Keratinocyte (primary cell): ENCODE results near the gene SURF2. TPM values are rescaled to one million over a fixed set of nuclear protein-coding genes. Genes with fewer than 3 reads are reported as not detected.

Source experiments
- DNase-seq: peaks from one replicate; pipeline ENCODE4 v3.0.0-alpha.2; 2011; ENCODE audit warnings: low read depth, missing footprints, low spot score
- FAIRE-seq: peaks from 2 replicates; lab custom pipeline; 2011; peaks lifted over from hg19 to GRCh38; lab: Jason Lieb, UNC
- H2AFZ ChIP-seq: 2 replicates; pipeline ENCODE4 v1.6.0; 2012; ENCODE audit warnings: low read length, control low read depth, inconsistent platforms; ENCODE audit not compliant: control insufficient read depth
- H3K27ac ChIP-seq: 2 replicates; pipeline ENCODE4 v1.5.1; 2011; ENCODE audit warnings: low read length; ENCODE audit not compliant: control insufficient read depth, insufficient read depth
- H3K27me3 ChIP-seq: 3 replicates; pipeline ENCODE4 v1.6.0; 2011; ENCODE audit warnings: low read length; ENCODE audit not compliant: control insufficient read depth, insufficient read depth; ENCODE audit errors: extremely low read depth
- H3K36me3 ChIP-seq, 2 experiments: 2 replicates in 1 of 2; 3 replicates in 1 of 2; pipeline ENCODE4 v1.5.1; 2011; ENCODE audit warnings: low read length in 2 of 2, mild to moderate bottlenecking in 1 of 2; ENCODE audit not compliant: control insufficient read depth in 2 of 2, insufficient read depth in 2 of 2; ENCODE audit errors: extremely low read depth in 1 of 2
- H3K4me1 ChIP-seq: 3 replicates; pipeline ENCODE4 v1.5.1; 2011; ENCODE audit warnings: low read length; ENCODE audit not compliant: control insufficient read depth, insufficient read depth; ENCODE audit errors: extremely low read depth
- H3K4me2 ChIP-seq: 3 replicates; pipeline ENCODE4 v1.6.0; 2011; ENCODE audit warnings: low read depth, low read length; ENCODE audit not compliant: control insufficient read depth, insufficient read depth; ENCODE audit errors: extremely low read depth
- H3K4me3 ChIP-seq, 3 experiments: fragments of 200-600 bp in 1 of 3; sonication (generic) in 1 of 3; 2 replicates in 2 of 3; 3 replicates in 1 of 3; pipeline ENCODE4 v1.5.1; 2011 to 2016; ENCODE audit warnings: low read length in 3 of 3, mild to moderate bottlenecking in 3 of 3, control low read depth in 2 of 3, inconsistent platforms in 1 of 3, low read depth in 1 of 3, mixed read lengths in 1 of 3, mixed run types in 1 of 3, moderate library complexity in 1 of 3; ENCODE audit not compliant: control insufficient read depth in 2 of 3, insufficient read depth in 2 of 3; ENCODE audit errors: extremely low read depth in 1 of 3
- H3K79me2 ChIP-seq: 2 replicates; pipeline ENCODE4 v1.6.0; 2012; ENCODE audit warnings: low read length; ENCODE audit not compliant: control insufficient read depth, insufficient read depth
- H3K9ac ChIP-seq: 3 replicates; pipeline ENCODE4 v1.6.0; 2011; ENCODE audit warnings: low read length; ENCODE audit not compliant: control insufficient read depth, insufficient read depth; ENCODE audit errors: extremely low read depth
- H3K9me1 ChIP-seq: 3 replicates; pipeline ENCODE4 v1.6.0; 2011; ENCODE audit warnings: low read length; ENCODE audit not compliant: control insufficient read depth, insufficient read depth; ENCODE audit errors: extremely low read depth
- H3K9me3 ChIP-seq: 2 replicates; pipeline ENCODE4 v1.5.1; 2012; ENCODE audit warnings: low read depth, low read length; ENCODE audit not compliant: control insufficient read depth
- H4K20me1 ChIP-seq: 3 replicates; pipeline ENCODE4 v1.6.0; 2011; ENCODE audit warnings: low read length; ENCODE audit not compliant: control insufficient read depth, insufficient read depth; ENCODE audit errors: extremely low read depth
- EZH2 ChIP-seq: IDR thresholded peaks from one replicate; pipeline ENCODE4 v1.6.1; 2012; ENCODE audit warnings: inconsistent platforms, mild to moderate bottlenecking, low read length, moderate library complexity
- dilution Hi-C: fragments of 300-500 bp; cut with MboI; formaldehyde crosslinking; loops from one replicate; pipeline ENCODE4 v1.7.0; 2020; ENCODE audit warnings: low sequenced_read_pairs; ENCODE audit not compliant: extremely low pct_ligation_motif_present
- polyA plus RNA-seq, 5 experiments: library from polyadenylated mRNA; depleted of rRNA in 3 of 5; stranded (reverse) in 3 of 5; stranded (forward) in 1 of 5; unstranded in 1 of 5; fragments of >200 nt; gene quantifications; 1 replicate in 1 of 5; 2 replicates in 3 of 5; 3 replicates in 1 of 5; pipeline versions ENCODE4 v1.2.1 to v1.2.3, GENCODE V29; 2011 to 2012; ENCODE audit warnings: missing spikeins in 2 of 5, low read depth in 1 of 5, low replicate concordance in 1 of 5
- TF ChIP-seq, protein P1 (sequence below), 3 experiments: IDR thresholded peaks in 1 of 3; conservative IDR thresholded peaks in 1 of 3; optimal IDR thresholded peaks in 1 of 3; 2 replicates in 2 of 3; 3 replicates in 1 of 3; pipeline versions ENCODE3 to v1.5.1; 2011; ENCODE audit warnings: low read length in 3 of 3, mild to moderate bottlenecking in 3 of 3, moderate library complexity in 2 of 3, control low read depth in 1 of 3, inconsistent platforms in 1 of 3; ENCODE audit not compliant: insufficient read depth in 2 of 3; ENCODE audit errors: extremely low read depth in 1 of 3

SURF2 gene
- polyA plus RNA-seq, 1 donor (not counting 4 experiments of a cell fraction or from before 2014, with no cell fraction given), result 28.2 TPM

DNA sequence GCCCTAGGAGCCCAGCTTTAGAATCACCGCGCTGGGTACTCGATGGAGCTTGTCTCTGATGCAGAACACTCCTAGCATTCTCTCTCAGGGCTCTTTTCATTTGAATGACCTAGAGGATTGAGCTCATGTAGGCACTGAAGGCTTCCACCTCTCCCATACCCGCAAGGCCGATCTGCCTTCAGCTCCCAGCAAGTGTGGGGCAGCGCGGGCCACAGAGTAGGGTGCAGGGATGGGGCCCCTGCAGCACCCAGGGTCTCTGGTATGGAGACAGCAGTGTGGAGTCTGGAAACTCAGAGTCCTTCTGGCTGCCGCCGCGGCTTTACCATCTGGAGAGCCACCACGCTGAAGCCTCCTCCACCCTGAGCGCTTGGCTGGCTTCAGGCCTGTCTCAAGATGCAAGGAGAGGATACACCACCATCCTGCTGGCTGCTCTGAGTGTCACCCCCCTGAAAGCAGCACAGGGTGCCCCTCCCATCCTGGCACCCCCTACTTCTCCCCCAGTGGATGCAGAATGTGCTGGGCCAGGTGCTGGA lies 32.7 kb downstream of the SURF2 start:
- Histone ChIP-seq H3K27me3 (peaks cover 5% of the 10 kb centered on the region), H3K9me1 (no peaks in the 10 kb centered on the region), H3K9ac (no peak overlapping the region), H3K79me2 (no peaks in the 10 kb centered on the region), H3K27ac (no peak overlapping the region), H3K4me2 (no peak overlapping the region), H2AFZ (no peak overlapping the region), H3K9me3 (no peaks in the 10 kb centered on the region), H3K4me1 (peaks cover 9% of the 10 kb centered on the region), H4K20me1 (no peaks in the 10 kb centered on the region), H3K36me3 (no peaks in the 10 kb centered on the region), H3K4me3 (no peak overlapping the region)
- DNase-seq (no peak), FAIRE-seq (no peak)
- no peak for TF ChIP-seq EZH2
- TF ChIP-seq, protein P1, sequence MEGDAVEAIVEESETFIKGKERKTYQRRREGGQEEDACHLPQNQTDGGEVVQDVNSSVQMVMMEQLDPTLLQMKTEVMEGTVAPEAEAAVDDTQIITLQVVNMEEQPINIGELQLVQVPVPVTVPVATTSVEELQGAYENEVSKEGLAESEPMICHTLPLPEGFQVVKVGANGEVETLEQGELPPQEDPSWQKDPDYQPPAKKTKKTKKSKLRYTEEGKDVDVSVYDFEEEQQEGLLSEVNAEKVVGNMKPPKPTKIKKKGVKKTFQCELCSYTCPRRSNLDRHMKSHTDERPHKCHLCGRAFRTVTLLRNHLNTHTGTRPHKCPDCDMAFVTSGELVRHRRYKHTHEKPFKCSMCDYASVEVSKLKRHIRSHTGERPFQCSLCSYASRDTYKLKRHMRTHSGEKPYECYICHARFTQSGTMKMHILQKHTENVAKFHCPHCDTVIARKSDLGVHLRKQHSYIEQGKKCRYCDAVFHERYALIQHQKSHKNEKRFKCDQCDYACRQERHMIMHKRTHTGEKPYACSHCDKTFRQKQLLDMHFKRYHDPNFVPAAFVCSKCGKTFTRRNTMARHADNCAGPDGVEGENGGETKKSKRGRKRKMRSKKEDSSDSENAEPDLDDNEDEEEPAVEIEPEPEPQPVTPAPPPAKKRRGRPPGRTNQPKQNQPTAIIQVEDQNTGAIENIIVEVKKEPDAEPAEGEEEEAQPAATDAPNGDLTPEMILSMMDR (optimal IDR thresholded peaks at IDR 0.05 in 1 of 3, IDR thresholded peaks at IDR 0.05 in 1 of 3, conservative IDR thresholded peaks at IDR 0.05 in 1 of 3; ENCODE audit: extremely low read depth in 1 of 3, insufficient read depth in 2 of 3, low read length in 3 of 3), result no peak
- dilution Hi-C loops, result no loop called here

DNA sequence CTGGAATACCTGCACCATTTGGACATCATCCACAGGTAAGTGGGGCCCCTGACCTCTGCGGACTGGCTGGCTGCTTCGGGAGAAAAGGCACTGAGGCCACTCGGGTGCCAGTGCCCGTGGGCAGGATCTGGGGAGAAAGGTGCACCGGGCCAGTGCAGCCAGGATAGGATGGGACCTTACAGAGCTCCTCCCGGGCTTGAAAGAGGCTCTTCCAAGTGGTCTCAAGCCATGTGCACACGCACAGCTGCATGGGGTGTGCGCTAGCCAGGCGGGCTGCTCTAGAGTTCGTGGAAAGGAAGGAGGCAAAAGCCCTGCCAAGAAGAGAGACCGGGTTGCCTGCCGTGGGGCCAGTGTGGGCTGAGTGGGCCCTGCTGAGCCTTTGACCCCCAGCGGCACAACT lies 33.2 kb downstream of the SURF2 start:
- Histone ChIP-seq H3K4me1 (peaks cover 9% of the 10 kb centered on the region), H3K79me2 (no peaks in the 10 kb centered on the region), H2AFZ (no peak overlapping the region), H3K36me3 (no peaks in the 10 kb centered on the region), H3K4me2 (no peak overlapping the region), H3K9me3 (no peaks in the 10 kb centered on the region), H3K4me3 (no peak overlapping the region), H3K27me3 (peaks cover 6% of the 10 kb centered on the region), H4K20me1 (no peaks in the 10 kb centered on the region), H3K9ac (no peak overlapping the region), H3K9me1 (no peaks in the 10 kb centered on the region), H3K27ac (no peak overlapping the region)
- dilution Hi-C loops, result no loop called here
- TF ChIP-seq EZH2, result no peak
- TF ChIP-seq, protein P1 (optimal IDR thresholded peaks at IDR 0.05 in 1 of 3, IDR thresholded peaks at IDR 0.05 in 1 of 3, conservative IDR thresholded peaks at IDR 0.05 in 1 of 3; ENCODE audit: extremely low read depth in 1 of 3, insufficient read depth in 2 of 3, low read length in 3 of 3), result no peak
- no peak for DNase-seq
- FAIRE-seq, result no peak
